HG02571 (cell line): ENCODE results near the gene GPX1.
"Not testable (repeated sequence)": the region's sequence is repeated elsewhere in the genome, so short reads cannot be mapped to it uniquely, and the experiment has no call there.

Experiments used
- ATAC-seq: cut with Tn5 transposase; IDR thresholded peaks from one replicate; pipeline ENCODE4 v1.9.1; 2021; ENCODE audit warnings: mild to moderate bottlenecking, moderate library complexity; ENCODE audit not compliant: unreplicated experiment

GPX1 gene

DNA sequence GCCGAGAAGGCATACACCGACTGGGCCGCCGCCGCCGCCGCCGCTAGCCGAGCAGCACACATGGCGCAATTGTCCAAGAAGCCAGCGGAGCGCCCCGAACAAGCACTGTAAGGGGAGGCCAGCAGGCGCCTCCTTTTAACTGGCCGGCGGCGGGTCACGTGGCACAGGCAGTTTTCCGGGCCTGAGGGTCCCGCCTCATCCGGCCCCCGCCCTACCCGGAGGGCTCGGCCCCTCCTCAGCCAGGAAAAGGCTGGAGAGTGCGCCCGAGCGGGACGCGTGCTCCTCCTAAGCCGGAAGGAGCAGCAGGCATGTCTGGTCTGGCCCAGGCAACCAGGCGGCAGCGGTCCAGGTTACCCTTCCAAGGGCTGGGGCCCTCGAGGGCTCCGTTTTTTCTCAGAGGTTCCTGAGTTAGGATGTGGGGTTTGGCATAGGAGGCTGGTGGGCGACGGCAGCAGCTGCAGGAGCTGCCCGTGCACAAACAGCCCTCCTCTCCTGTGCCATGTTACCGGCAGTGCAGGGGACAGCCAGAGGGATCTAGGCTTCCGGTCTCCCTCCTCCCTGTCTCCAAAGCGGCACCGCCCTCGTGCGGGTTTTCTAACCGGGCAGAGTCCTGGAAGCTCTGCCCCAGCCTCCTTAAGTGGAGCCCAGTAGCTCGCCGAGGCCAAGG, at the start of gene GPX1:
GPX1 (minus strand) TSS at position 137 of the 667 bp plus-strand sequence; CDS start at position 62, 75 bp downstream.
- peak; percentile 79 for ATAC-seq

DNA sequence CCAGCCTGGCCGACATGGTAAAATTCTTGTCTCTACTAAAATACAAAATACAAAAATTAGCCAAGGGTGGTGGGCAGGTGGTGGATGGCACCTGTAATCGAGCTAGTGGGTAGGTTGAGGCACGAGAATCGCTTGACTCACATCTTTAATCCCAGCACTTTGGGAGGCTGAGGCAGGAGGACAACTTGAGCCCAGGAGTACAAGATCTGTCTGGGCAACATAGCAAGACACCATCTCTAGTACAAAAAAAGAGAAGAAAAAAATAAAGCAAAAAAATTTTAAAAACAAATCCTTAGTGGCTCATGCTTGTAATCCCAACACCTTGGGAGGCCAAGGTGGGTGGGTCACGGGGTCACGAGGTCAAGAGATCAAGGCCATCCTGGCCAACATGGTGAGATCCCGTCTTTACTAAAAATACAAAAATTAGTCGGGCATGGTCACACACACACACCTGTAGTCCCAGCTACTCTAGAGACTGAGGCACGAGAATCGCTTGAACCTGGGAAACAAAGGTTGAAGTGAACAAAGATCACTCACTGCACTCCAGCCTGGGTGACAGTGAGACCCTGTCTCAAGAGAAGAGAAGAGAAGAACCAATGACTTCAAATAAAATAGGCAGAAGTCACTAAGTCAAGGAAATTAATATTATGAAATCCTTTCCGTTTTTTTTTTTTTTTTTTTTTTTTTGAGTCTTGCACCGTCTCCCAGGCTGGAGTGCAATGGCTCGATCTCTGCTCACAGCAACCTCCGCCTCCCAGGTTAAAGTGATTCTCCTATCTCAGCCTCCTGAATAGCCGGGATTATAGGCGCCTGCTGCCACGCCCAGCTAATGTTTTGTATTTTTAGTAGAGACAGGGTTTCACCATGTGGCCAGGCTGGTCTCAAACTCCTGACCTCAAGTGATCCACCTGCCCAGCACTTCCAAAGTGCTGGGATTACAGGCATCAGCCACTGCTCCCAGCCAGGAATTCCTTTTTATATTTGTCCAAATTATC, 48.7 kb upstream of the GPX1 start:
- ATAC-seq, result no peak

DNA sequence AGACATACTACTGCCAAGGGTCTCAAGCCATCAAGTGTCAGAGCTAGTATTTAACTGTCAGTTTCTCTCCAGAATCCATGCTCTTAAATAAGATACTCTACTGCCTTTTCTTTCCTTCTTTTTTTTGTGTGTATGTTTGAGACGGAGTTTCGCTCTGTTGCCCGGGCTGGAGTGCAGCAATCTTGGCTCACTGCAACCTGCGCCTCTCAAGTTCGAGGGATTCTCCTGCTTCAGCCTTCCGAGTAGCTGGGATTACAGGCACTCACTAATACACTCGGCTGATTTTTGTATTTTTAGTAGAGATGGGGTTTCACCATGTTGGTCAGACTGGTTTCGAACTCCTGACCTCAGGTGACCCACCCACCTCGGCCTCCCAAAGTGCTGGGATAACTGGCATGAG, 47.4 kb upstream of the GPX1 start:
- not testable (repeated sequence) for ATAC-seq

DNA sequence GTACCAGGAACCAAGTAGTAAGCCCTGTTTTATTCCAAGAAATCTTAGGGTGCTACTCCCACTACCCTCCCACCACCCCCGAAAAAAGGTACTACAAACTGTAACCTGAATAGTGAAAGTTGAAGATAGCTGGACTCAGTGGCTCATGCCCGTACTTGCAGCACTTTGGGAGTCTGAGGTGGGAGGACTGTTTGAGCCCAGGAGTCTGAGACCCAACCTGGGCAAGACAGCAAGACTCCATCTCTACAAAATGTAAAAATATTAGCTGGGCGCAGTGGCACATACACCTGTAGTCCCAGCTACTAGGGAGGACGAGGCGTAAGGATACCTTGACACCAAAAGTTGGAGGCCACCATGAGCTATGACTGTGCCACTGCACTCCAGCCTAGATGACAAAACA, 45.7 kb upstream of the GPX1 start:
- no peak for ATAC-seq

DNA sequence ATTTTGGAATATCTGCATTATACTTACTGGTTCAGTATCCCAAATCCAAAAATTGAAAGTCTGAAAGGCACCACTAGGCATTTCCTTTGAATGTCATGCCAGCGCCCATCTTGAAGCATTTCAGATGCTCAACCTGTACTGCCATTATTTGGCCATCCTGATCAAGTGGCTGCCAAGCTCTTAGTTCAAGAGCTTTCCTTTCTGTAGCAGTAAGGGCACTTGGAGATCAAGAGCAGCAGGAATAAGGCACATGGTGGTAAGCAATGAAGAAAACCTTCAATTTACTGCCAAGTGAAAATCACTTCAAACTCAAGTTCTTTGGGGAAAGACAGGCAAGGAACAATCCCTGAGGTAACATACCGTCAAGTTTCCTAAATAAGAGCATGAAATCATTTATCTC, 43.6 kb upstream of the GPX1 start:
- no peak for ATAC-seq

DNA sequence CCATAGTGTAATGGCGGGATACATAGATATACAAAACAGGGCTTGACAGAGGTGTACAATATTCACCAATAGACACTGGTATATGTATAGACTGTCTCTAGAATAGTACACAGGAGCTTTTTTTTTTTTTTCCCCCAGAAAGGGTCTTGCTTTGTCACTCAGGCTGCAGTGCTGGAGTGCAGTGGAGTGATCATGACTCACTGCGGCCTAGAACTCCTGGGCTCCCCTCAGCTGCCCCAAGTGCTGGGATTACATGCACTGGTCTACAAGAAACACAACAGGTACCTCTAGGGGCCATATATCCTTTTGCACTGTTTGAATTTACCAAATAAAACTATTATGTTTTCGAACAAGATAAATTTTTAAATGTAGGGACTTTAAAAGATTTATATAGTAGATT, 41.3 kb upstream of the GPX1 start:
- ATAC-seq, result no peak

DNA sequence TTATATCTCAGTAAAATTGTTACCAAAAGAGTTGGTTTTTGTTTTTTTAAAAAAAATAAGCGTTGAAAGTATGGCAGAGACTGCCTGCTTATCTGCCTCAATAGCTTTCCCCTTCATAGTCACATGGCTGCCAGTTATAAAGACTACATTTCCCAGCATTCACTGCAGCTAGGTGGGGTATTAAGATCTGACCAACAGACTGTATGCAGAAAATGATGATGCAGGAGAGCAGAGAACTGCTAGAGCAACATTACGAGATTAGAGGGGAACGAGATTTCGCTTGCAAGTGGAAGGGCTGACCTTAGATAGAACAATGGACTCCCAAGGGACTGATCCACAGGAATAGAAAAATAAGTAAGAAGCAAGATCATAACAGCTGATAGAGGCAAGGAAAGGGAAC, 39.3 kb upstream of the GPX1 start:
- ATAC-seq, result no peak

DNA sequence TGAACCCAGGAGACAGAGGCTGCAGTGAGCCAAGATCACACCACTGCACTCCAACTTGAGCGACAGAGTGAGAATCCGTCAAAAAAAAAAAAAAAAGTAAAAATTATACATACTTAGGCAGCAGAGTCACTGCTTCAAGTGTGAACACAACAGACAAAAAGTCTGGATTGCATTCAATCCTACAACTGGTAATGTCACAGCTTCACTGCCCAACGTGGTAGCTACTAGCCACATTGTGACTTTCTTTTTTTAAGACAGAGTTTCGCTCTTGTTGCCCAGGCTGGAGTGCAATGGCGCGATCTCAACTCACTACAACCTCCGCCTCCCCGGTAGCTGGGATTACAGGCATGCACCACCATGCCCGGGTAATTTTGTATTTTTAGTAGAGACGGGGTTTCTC, 33.2 kb upstream of the GPX1 start:
- ATAC-seq, result not testable (repeated sequence)

DNA sequence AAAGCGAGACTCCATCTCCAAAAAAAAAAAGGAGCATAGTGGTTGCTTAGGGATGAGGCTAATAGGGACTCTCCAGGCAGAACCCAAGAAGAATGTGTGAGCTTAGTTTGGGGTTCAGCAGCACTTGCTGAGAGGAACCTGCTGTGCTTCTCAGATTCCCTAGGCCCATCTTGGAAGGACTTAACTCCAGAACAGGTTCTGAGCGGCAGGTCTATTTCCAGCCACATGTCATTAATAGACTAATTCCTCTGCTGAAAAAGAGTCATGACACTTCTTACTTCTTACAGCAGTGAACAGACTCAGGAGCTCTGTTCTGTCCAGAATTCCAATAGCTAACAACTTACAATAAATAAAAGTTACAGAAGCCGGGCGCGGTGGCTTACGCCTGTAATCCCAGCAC, 31.1 kb upstream of the GPX1 start:
- ATAC-seq, result no peak

DNA sequence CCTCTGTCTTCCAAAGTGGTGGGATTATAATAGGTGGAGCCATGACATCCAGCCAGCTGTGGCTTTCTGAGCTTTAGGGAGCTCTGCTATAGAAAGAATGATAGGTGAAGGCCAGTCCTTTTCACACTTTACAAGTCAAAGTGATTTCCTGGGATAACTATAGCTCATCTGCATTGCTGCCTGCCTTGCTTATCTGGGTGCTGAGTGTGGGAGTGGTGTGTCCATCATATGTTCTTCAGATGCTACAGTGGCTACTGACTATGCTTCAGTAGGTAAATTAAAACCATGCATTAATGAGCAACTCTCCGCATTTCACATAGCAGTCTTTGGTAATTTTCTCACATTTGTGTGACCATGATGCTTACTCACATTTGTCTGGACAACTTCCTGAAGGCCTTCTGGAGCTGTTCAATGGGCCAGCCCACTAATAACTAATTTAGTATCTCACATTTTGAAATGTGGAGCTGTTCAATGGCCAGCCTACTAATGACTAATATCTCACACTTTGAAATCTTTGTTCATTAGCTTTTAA, 30.2 kb upstream of the GPX1 start:
- no peak for ATAC-seq

DNA sequence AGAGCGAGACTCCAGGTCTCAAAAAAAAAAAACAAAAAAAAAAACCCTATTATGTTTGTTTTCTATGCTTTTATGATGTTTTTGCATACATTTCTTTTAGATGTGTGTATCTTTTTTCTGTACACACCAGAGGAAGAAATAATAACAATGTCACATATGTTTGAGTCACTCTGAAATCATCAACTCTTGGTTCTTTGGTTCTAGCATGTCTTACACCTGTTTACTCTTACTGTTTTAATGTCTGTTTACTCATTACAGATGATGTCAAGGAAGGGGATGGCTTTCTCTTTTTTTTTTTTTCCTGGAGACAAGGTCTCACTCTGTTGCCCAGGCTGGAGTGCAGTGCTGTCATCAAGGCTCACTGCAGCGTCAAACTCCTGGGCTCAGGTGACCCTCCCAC, 29.6 kb upstream of the GPX1 start:
- no peak for ATAC-seq

DNA sequence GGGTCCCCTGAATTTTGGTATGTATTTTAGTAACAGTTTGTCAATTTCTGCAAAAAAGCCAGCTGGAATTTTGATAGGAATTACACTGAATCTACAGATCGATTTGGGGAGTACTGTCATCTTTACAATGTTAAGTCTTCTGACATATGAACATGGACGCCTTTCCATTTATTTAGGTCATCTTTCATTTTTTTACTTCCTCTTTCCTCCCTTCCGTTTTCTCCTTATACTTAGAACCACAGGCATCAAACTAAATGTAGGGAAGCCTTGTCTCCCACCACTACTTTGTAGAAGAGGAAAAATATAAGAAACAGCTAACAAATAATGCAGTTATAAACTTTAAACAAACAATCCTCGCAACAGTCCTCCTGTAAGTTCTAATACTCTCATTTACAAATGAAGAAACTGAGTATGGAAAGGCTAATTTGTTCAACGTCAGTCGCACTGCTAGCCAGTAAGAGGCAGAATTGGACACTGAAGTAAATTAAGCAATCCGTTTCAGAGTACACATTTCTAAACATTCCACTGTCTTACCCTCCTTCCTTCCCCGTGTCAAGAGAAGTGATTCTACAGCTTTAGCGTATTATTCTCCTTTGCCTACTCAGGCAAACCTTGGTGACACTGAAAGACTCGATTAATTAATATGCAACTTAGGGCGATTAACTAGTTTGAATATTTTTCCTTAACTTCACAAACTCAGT, 28.1 kb upstream of the GPX1 start:
- no peak for ATAC-seq

DNA sequence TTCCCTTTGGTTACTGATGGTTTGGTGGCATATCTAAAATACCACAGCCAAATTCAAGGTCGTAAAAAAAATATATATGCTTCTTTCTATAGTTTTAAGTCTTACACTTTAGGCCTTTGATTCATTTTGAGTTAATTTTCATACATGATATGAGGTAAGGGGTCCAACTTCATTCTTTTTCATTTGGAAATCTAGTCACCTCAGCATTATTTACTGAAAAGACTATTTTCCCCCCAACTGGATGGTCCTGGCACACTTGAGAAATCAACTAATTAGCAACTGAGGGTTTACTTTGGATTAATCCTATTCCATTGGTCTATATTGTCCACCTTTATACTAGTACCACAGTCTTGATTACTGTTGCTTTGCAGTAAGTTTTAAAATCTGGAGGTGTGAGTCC, 27.5 kb upstream of the GPX1 start:
- no peak for ATAC-seq

DNA sequence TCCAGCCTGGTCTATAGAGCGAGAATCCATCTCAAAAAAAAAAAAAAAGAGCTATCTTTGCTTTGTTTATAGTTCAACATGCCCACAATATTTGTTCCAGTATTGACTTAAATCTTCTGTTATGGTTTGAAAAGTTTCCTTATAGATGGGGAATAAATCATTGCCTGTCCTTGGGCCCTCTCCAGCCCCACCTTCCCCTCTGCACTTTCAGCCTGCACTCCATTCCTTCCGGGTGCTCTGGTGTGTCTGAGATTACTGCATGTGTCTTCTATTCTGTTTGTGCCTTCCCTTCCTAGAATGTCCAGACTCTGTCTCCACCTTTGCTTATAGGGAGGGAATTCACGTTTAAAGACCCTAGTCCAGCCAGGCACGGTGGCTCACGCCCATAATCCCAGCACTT, 25.2 kb upstream of the GPX1 start:
- no peak for ATAC-seq

DNA sequence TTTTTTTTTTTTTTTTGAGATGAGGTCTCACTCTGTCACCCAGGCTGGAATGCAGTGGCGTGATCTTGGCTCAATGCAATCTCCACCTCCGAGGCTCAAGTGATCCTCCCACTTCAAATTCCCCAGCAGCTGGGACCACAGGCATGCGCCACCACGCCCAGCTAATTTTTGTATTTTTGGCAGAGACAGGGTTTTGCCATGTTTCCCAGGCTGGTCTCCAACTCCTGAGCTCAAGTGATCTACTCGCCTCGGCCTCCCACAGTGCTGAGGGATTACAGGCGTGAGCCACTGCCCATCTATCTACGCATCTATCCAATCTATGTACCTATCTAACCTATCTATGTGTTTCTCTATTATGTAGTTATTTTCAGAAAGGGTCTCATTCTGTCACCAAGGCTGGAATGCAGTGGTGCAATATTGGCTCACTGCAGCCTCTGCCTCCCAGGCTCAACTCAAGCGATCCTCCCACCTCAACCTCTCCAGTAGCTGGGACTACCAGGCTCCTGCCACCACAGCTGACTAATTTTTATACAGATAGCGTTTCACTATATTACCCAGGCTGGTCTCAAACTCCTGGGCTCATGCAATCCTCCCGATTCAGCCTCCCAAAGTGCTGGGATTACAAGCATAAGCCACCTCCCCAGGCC, 20.2 kb upstream of the GPX1 start:
- no peak for ATAC-seq

DNA sequence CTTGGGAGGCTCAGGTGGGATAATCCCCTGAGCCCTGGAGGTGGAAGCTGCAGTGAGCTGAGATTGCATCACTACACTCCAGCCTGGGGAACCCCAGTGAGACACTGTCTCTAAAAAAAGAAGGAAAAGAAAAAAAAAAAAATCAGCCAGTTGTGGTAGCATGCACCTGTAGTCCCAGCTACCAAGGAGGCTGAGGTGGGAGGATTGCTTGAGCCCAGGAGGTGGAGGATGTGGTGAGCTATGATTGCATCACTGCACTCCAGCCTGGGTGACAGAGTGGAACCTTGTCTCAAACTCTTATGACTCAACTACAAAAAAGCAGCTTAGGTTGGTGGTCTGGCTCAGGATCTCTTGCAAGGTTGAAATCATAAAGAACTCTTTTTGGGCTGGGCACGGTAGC, 19.3 kb upstream of the GPX1 start:
- no peak for ATAC-seq

DNA sequence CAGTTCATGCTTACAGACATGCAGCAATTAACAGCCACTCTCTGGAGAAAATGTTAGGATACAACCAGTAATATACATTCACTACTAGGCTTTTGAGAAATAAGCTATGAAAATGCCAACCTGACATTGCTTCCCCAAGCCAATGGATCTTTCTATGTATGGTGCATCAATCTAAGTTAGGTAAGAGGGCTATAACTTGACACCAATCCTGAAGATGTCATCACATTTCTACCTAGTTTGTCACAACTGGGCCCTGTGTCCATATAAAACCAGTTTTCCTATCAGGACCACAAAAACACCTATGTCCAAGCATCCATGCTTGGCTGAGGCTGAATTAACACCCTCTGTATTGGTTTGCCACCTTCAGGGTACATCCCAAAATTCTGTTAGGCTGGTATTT, 13.8 kb upstream of the GPX1 start:
- ATAC-seq, result no peak

DNA sequence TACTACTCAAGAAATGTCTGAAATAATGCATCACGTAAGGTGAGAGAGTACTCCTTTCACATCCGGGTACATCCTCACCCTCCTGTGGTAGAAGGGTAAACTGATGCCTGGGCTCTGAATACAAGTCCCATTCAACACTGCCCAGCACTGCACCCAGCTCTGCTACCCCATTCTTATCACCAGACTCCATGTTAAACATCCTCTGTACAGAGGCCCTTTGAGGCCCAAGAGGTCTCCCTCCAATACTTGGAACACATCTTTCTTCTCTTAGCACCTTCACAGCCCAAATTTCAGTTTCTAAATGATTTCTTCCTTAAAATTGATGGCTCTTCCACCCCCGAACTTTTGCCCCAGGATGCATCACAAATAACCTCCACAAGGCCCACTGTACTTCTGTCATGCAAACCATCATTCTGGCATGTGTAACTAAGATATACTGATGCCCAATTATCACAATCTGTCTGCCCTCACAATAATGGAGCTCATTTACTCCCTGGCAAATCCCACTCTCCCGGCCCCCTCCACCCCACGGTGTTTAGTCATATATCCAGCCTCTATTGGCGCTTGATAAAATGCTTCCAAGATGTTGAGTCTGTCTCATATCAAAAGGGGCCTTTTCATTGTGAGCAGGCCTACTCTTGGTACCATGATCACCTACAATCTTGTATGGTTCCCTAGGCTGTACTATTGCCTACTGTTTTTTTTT, 12.6 kb upstream of the GPX1 start:
- no peak for ATAC-seq

DNA sequence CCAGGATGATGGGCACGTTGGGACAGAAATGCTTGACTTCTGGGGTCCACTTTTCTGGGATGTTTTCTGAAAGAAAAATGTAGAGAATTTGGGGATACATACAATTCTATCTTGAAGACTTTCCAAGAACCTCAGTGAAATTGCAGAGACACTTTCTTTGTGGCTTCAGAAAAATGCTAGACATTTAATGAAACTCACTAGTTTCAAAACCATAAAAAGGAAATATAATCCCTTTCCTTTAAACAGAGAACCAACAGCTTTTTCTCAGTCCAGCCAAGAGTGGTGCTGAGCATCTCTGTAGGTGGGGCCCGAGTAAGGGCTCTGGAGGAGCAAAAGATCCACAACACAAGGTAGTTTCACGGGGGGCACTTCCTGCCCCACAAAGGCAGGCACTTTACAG, 4.4 kb upstream of the GPX1 start:
- no peak for ATAC-seq

DNA sequence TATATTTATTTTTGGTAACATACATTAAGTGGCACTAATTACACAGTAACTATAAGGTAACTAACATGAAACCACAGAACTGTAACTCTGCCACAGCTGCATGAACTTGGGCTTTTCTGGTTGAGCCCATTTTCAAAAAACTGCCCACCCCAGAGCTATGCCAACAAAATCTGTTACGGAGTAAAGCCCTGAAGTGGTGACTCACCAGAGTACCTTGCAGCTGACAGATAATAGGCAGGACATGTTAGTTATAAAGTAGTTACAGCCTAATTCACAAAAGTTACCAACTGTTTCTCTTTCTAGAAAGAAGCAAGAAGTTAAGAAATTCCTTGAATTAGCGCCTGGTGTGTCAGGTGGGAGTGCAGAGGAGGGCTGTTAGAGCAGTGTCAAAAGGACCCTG, 1.5 kb upstream of the GPX1 start:
- ATAC-seq, result no peak
